ENCODE data around the gene GLP1R. TPM values are rescaled to one million over a fixed set of nuclear protein-coding genes. Genes with fewer than 3 reads are reported as not detected.

The GLP1R gene
- total RNA-seq, 4 donors from 2014 or later, result 0.32 to 0.95 (median 0.59) TPM; not detected in 1

DNA sequence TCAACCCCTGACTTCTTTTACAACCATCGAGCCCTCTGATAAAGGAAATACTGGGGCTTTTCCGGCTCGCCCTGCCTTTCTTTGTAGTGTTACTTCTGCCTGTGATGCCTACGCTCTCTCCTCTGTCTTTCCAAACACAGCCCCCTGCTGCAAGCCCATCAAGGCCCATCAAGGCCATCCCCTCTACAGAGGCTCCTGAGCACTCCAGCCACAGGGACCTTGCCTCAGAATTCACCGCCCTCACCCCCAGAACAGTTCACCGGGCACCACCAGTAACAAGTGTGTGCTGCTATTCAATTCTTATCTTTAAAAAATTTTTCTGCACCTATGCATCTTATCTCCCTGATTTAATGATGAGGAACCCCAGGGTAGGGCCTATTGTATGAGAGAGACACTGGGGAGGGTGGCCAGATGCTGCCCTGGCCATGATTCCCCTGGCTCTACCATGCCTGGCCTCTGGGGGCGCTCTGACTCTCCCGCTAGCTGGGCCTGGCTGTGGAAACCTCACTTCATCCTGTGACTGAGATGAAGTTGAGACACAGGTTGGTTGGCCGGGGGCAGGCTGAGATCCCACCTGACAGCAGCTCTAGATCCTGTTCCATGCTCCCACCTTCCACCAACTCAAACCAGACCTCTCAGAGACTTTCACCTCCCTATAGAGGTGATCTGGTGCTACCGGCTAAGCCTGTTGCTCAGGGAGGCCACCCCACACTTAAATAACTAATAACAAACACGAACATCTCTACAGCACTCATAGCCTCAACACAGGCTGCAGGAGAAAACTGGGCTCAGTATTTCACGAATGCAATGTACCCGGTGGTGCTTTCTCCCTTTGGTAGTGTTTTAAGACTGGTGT, 19.2 kb upstream of the GLP1R start:
- WGBS, result 78% methylated on average over 11 of the region's 13 CpGs
- no peak for DNase-seq (ENCODE audit: low spot score in 2 of 2)
- Histone ChIP-seq H3K4me1 (no peaks in the 10 kb centered on the region), H3K4me3 (no peak overlapping the region), H3K36me3 (no peaks in the 10 kb centered on the region), H3K9me3 (no peaks in the 10 kb centered on the region), H3K27ac (no peak overlapping the region), H3K27me3 (peaks cover 30% of the 10 kb centered on the region)
- TF ChIP-seq POLR2A (IDR thresholded peaks at IDR 0.05), result no peak
- no peak for TF ChIP-seq EP300 (IDR thresholded peaks at IDR 0.05)
- no peak for TF ChIP-seq POLR2AphosphoS5 (IDR thresholded peaks at IDR 0.05)
- peak in 1 of 2 donors; percentile 55 for TF ChIP-seq CTCF (IDR thresholded peaks at IDR 0.05)

DNA sequence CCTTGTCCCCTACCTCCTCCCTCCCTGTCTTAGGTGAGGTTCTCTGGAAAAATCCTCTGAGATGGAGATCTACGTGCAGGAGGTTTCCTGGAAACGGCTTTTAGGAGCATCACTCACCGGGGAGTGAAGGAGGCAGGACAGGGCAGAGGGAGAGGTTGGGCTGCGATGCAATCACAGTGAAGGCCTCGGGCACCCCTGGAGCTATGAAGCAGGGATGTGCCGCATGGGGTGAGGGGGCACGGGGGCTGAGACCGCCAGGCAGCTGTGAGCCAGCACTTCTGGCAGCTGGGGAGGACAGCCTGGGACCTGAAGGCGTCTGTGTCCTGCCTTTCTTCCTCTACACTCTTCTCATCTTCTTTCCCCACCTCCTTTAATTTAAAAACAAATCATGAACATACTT, 12.9 kb upstream of the GLP1R start:
- Histone ChIP-seq H3K27ac (no peak overlapping the region), H3K4me3 (no peak overlapping the region), H3K9me3 (no peaks in the 10 kb centered on the region), H3K36me3 (no peaks in the 10 kb centered on the region), H3K4me1 (no peaks in the 10 kb centered on the region), H3K27me3 (peaks cover 70% of the 10 kb centered on the region)
- TF ChIP-seq POLR2A (IDR thresholded peaks at IDR 0.05), result no peak
- TF ChIP-seq POLR2AphosphoS5 (IDR thresholded peaks at IDR 0.05), result no peak
- TF ChIP-seq EP300 (IDR thresholded peaks at IDR 0.05), result no peak
- TF ChIP-seq CTCF (IDR thresholded peaks at IDR 0.05), result no peak
- 50% methylated on average over 9 of the region's 9 CpGs for WGBS
- DNase-seq (ENCODE audit: low spot score in 2 of 2), result no peak

DNA sequence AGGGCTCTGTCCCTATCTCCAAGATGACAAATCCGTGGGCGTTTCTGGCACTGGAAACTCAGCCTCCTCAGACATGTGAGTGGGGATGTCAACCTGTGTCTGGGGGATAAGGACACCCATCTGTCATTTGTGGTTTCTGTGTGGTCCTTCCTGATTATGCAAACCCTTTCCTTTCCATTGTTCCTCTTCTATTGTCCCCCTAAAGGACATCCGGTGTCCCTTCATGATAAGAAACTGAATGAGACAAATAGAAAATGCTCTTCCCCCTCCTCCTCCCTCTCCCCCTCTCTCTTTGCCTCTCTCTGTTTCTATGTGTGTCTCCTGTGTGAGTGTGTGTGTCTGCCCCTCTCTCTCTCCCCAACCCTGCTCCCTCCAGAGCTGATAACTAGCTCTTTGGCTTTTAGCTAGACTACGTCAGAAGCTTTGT, 11.5 kb upstream of the GLP1R start:
- H3K27ac ChIP-seq, result no peak overlapping the region
- TF ChIP-seq POLR2AphosphoS5 (IDR thresholded peaks at IDR 0.05) (no peak), CTCF (IDR thresholded peaks at IDR 0.05) (no peak), EP300 (IDR thresholded peaks at IDR 0.05) (no peak)
- no peaks in the 10 kb centered on the region for H3K36me3 ChIP-seq
- WGBS, result 40% methylated on average over 4 of the region's 4 CpGs
- H3K4me1 ChIP-seq, result no peaks in the 10 kb centered on the region
- peaks cover 78% of the 10 kb centered on the region for H3K27me3 ChIP-seq
- H3K9me3 ChIP-seq, result no peaks in the 10 kb centered on the region
- H3K4me3 ChIP-seq, result no peak overlapping the region
- DNase-seq (ENCODE audit: low spot score in 2 of 2), result no peak

DNA sequence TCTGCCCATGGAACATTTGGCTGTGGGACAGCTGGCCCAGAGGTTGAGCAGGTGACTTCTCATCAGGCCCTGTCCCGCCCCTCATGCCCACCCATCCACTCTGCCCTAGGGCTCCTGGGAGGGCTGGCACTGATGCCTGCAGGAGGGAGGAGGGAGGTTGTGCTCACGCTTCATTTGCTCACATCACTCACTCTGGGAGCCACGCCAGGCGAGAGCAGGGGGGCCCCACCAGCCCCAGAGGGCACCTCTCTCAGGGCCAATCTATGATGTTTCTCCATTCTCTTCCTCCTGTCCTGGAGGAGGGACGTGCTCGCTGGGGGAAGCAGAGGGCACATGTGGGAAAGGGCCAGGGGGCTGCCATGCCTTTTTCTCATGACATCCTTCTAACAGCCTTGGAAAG, 10.9 kb upstream of the GLP1R start:
- Histone ChIP-seq H3K4me3 (no peak overlapping the region), H3K36me3 (no peaks in the 10 kb centered on the region), H3K9me3 (no peaks in the 10 kb centered on the region), H3K27ac (no peak overlapping the region), H3K4me1 (no peaks in the 10 kb centered on the region), H3K27me3 (peaks cover 83% of the 10 kb centered on the region)
- 32% methylated on average over 5 of the region's 6 CpGs for WGBS
- DNase-seq (ENCODE audit: low spot score in 2 of 2), result no peak
- TF ChIP-seq POLR2A (IDR thresholded peaks at IDR 0.05) (no peak), POLR2AphosphoS5 (IDR thresholded peaks at IDR 0.05) (no peak), EP300 (IDR thresholded peaks at IDR 0.05) (no peak), CTCF (IDR thresholded peaks at IDR 0.05) (no peak)

DNA sequence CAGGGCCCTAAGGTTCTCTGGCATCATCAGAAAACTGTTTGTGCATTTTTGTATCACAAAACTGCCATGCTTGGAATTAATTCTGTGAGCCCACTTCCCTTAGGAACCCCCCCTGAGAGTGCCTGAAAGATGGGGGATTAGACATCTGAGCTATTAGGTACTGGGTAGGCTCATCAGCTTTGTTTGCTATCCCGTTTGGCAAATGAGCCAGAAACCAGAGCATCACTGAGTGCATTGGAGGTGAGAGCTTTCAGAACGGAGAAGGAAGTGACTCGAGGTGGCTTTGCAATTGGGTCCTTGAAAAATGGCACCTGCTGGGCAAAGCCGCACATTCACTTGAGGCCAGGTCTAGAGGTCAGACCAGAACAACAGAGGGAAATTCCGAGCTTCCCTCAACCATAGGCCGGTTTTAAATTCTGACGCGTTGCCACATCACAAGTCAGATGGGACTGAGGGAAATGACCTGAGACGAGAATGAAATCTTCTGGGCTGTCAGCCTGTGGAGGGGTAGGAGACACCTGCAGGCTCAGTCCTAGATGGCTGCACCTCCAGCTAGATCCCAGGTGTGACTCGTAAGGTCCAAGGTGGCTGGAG, 8.4 kb upstream of the GLP1R start:
- no peak for DNase-seq (ENCODE audit: low spot score in 2 of 2)
- Histone ChIP-seq H3K9me3 (no peaks in the 10 kb centered on the region), H3K4me1 (no peaks in the 10 kb centered on the region), H3K4me3 (no peak overlapping the region), H3K27ac (no peak overlapping the region), H3K27me3 (peaks cover 70% of the 10 kb centered on the region), H3K36me3 (no peaks in the 10 kb centered on the region)
- no peak for TF ChIP-seq EP300 (IDR thresholded peaks at IDR 0.05)
- TF ChIP-seq POLR2AphosphoS5 (IDR thresholded peaks at IDR 0.05), result no peak
- TF ChIP-seq POLR2A (IDR thresholded peaks at IDR 0.05), result no peak
- TF ChIP-seq CTCF (IDR thresholded peaks at IDR 0.05), result no peak
- 82% methylated on average over 10 of the region's 10 CpGs for WGBS

All from suprapubic skin (tissue), 4 donors.